AG08396 (cell line): ENCODE results near the gene GATB.

Experiments
- DNase-seq: peaks from one replicate; pipeline ENCODE4 v3.0.0; 2012; ENCODE audit warnings: low spot score, mixed read lengths

GATB gene

DNA sequence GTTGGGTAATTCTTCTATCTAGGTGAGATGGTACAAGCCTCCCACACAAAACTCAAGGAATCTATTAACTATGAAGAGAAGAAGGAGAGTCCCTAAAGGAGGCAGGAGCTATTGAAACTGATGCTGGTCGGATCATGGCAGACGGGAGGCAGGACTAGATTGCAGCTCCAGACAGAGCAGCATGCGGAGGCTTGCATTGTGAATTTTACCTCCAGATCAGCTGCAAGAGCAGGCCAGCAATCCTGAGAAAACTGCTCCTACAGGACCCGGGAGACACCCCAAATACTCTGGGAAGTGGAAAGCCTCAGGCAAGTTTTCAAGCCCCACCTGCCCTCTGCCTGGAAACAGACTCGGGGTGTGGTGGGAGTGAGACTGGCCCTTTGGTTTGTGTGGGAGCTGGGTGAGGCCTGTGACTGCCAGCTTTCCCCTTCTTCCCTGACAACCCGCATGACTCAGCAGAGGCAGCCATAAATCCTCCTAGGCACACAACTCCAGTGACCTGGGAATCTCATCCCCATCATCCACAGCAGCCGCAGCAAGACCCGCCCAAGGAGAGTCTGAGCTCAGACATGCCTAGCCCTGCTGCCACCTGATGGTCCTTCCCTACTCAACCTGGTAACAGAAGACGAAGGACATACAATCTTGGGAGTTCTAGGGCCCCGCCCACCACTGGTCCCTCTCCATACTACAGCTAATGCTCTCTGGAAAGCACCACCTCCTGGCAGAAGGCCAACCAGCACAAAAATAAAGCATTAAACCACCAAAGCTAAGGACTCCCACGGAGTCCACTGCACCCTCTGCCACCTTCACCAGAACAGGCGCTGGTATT, 30.9 kb downstream of the GATB start:
- no peak for DNase-seq

DNA sequence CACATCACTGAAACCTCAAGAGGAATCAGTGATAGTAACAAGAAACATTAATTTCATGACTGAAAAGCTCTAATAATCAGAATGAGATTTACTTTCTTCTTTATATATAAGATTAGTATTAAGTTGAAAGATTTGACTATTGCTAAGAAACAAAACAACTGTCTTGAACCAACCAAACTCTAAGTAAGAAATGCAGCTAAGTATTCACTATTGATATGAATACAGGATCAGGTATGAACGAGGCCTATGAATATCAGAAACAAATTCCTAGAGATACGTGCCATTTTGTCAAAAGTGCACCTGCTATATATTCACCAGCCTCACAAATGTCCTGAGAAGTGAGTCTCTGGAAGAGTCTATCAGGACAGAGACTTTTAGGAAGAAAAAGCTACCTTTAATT, 32.1 kb downstream of the GATB start:
- DNase-seq: no peak

GRCh38 chr4:151728006-151728405, 32.8 kb downstream of the GATB start:
- DNase-seq: no peak

DNA sequence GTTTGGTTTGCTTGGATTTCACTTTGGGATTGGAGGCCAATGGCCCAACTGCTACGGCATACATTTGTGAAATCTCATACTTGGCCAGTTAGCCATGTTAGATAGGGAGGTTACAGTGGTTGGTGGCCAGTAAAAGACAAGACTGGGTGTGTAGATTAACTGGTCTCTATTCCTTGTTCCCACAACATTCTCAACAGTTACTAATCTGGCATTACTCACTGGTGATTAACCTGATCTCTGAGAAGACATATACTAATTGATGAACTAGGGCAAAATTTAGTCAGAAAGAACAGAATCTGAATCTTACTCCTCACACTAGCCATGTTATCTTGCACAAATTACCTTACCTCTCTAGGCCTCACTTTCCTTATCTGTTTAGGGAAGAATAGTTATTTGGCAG, 33.4 kb downstream of the GATB start:
- DNase-seq: peak; percentile 30

- DNase-seq: no peak
Observed at GRCh38 chr4:151725087-151725486, 35.7 kb downstream of the GATB start.

DNA sequence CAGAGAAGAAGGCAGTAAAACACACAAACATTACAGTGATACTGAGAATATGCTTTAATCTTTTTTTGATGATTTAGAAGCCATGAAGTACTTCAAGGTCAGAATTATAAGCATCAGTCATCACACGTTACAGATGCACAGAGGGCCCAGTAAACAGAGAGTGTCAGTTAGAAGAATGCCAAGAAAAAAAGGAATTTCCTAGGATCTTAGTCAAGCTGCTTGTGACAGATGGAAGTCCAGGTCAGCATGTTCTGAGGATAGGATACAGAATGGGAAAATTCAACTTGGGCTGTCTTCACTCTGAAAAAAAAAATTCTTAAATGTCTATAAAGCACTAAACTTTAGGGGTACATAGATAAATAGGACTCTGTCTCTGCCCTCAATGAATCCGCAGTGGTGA, 38.9 kb downstream of the GATB start:
- no peak for DNase-seq

- no peak for DNase-seq
Observed at GRCh38 chr4:151721466-151721865, 39.3 kb downstream of the GATB start.

GRCh38 chr4:151719956-151720334, 40.9 kb downstream of the GATB start:
- no peak for DNase-seq

DNA sequence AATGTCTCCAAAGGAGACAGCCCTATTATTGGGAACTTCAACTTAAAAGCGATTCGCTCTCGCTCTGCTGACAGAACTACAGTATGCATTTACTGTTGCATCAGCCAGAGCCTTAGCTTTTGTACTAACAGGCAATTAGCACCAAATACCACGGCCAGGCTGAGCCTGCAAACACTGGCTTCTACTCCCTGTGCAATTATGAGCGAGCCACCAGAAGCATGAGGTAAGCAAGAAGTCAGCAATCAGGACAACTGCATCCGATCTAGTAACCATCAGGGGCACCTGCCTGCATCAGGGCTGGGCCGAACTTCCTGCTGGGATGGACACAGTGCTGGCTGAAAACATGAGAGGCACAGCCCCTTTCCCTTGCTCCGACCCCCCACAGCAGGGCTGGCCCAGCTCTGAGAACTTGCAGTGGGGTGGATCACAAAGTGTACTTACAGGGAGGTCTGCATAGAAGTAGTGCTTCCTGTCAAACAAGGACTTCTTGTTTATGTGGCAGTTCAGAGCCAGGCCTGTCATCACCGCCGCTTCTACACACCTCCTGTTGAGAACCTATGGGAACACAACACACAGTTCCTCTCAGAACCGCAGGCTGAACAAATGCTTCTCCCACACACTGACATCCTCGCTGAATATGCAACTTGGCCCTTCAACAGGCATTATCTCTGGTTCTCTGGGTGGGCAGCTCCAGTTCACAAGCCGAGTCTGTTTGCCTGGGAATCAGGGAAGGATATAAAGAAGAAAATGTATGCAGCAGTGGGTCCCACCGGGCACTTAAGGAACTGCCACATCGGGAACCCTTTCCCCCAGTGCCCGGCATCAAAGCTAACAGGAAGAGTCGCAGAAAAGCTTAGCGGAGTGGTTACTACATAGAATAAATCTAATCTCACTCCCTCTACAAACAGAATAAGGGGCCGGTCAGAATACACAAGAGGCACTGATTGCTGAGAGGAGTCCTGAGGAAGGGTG, 41.5 kb downstream of the GATB start:
- DNase-seq: no peak

DNA sequence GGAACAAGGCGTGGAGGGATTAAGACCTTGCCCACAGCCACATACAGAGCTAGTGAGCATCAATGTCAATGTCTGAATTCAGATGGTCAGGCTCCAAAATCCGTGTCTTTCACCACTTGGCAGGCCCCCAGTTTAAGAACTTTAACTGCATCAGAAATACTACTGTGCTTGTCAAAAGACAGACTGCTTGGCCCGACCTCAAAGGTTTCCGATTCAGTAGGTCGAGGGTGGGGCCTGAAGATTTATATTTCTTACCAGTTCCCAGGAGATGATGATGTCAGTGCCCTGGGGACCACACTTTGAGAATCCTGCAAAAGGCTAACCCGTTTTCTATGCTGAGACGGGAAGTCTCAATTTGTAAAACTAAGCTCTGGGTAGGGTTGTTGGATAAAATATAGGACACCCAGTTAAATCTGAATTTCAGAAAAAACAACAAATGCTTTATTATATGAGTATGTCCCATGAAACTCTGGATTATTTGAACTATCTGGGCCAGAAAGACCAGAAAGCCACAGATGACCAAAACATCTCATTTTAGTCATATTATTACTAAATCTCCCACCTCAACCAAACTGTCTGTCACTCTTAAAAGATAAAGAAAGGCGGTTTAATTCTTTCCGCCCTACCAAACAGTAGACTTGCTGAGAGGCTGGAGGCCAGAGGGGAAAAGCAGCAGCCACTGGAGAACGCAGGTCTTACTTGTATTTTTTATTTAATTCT, 42.7 kb downstream of the GATB start:
- DNase-seq: no peak

GRCh38 chr4:151717314-151717713, 43.5 kb downstream of the GATB start:
- DNase-seq: no peak

GRCh38 chr4:151716324-151716723, 44.5 kb downstream of the GATB start:
- DNase-seq: no peak

DNA sequence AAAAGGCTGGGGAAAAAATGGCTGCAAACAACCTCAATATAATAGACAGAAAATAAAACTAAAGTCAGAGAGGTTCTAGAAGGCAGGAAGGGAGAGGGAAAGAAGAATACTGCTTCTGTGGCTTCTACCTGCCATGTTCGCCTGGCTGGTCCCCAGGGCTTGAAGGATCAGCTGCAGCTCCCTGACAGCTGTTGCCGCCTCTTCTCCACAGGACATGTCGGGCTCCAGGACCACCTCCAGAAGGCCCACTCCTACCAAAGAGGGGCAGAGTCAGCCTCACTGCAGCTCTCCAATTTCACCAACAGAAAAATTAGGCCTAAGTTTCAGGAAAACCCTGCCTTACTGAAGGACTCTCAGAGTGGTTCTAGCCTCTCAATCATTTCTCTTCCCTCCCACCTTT, 44.9 kb downstream of the GATB start:
- DNase-seq: no peak

GRCh38 chr4:151712777-151713176, 48.0 kb downstream of the GATB start:
- no peak for DNase-seq

DNA sequence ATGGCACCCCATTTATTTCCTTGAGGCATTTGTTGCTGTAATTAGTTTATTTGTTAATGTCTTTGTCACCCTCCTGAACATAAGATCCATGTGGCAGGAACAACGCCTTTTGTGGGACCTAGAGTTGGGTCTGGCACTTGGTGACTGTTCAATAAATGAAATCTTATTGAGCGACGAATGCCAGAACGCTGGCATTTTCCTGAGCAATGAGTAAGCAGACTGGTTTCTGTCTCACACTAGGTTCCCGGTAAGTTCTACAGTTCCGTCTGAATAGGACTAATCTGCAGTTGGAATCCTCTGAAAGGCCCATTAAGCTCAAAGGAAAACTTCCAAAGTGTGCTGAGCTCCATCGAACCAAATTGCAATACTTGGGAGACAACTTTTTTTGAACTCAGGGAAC, 49.2 kb downstream of the GATB start:
- DNase-seq: no peak

- DNase-seq: no peak
Observed at GRCh38 chr4:151709587-151709986, 51.2 kb downstream of the GATB start.

DNA sequence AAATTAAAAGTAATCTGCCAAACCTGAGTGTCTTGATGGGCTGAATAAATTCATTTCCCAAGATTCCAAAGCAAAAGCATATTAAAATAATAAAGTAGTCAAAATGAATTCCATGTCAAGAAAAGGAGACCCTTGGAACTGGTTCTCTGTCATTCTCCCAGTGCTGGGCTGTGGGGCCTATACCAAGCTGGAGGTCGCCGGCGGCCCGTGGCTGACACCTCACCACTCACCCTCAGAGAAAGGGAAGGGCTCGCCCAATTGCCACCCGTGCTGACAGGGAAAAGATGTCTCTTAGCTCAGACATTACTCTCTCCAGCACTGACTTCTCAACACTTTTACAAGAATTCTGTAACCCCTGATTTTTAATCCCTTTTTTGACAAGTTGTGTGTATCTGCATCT, 51.7 kb downstream of the GATB start:
- no peak for DNase-seq

GRCh38 chr4:151708100-151708499, 52.7 kb downstream of the GATB start:
- no peak for DNase-seq

- DNase-seq: no peak
Observed at GRCh38 chr4:151703401-151703800, 57.4 kb downstream of the GATB start.

DNA sequence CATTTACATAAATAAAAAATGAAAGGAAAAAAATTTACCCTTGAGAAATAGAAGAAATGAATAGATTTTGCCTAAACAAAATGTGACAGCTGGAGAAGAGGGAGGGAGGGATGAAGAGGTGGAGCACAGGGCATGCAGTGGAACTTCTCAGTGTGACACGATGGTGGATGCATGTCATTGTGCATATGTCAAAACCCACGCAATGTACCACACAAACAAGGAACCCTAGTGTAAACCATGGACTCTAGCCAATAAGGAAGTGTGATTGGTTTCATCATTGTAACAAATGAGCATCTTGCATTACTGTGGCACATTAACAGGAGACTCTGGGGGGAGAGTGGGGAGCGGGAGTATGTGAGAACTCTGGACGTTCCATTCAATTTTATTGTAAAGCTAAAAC, 58.6 kb downstream of the GATB start:
- no peak for DNase-seq

DNA sequence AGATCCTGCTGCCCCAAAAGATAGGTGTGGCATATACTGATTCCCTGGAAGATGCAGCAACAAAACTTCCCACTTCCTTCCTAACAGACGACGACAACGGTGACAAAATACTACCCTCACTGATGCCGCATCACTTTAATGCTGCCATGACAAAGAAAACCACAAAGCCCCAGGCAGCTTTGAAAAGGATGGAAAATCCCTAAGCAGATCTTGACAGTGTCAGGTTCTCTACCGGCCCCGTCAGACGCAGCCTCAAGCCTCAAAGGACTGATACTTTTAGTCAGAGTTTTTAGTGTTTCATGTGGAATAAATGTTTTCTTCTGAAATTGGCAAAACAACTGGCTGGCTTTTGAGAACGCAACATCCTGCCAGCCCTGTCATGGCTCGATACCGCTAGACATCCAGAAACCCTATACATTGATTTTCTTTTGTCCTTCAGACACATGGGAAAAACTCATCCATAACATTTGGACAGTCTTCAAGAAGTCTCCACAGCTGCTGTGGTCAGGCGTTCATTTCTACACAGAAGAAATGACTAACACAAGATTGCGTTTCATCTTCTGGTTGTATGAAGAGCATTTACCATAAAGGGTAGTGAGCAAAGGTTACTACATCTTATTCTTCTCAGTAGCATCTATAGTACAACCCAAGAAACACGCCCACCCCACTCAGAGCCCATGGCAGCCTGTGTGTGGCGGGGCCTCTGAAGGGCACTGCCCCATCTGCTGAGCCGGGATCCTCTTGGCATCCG, 60.1 kb downstream of the GATB start:
- no peak for DNase-seq

- DNase-seq: no peak
Observed at GRCh38 chr4:151698213-151698612, 62.6 kb downstream of the GATB start.
